Nephron (organoid): ENCODE measurements around the gene ASB13.
"Not testable (repeated sequence)": the region's sequence is repeated elsewhere in the genome, so short reads cannot be mapped to it uniquely, and the experiment has no call there.

Experiments used
- H3K27ac Mint-ChIP-seq, 3 experiments: 2 replicates each; pipeline ENCODE4 v1.8.0; 2020; ENCODE audit warnings: mixed read lengths in 3 of 3, mild to moderate bottlenecking in 2 of 3, moderate library complexity in 1 of 3
- H3K27me3 Mint-ChIP-seq: 2 replicates; pipeline ENCODE4 v1.8.0; 2021; ENCODE audit warnings: low read depth, mild to moderate bottlenecking, moderate library complexity, mixed read lengths
- H3K36me3 Mint-ChIP-seq: 2 replicates; pipeline ENCODE4 v1.8.0; 2020; ENCODE audit warnings: low read depth, mixed read lengths
- H3K4me1 Mint-ChIP-seq: 2 replicates; pipeline ENCODE4 v1.8.0; 2020; ENCODE audit warnings: mixed read lengths
- H3K4me3 Mint-ChIP-seq, 3 experiments: 2 replicates each; pipeline ENCODE4 v1.8.0; 2020; ENCODE audit warnings: mild to moderate bottlenecking in 3 of 3, mixed read lengths in 3 of 3, moderate library complexity in 2 of 3
- H3K9me3 Mint-ChIP-seq: 2 replicates; pipeline ENCODE4 v1.8.0; 2020; ENCODE audit warnings: mixed read lengths
- TF ChIP-seq, protein P1 (sequence below), 3 experiments: fragments of 200-600 bp; sonication (generic); IDR thresholded peaks; one replicate each; pipeline ENCODE4 v1.5.0; 2021; ENCODE audit warnings: antibody characterized with exemption in 3 of 3; ENCODE audit not compliant: unreplicated experiment in 3 of 3

Gene ASB13

GRCh38 chr10:5623081-5623748, 43.2 kb downstream of the ASB13 start:
- TF ChIP-seq, protein P1, sequence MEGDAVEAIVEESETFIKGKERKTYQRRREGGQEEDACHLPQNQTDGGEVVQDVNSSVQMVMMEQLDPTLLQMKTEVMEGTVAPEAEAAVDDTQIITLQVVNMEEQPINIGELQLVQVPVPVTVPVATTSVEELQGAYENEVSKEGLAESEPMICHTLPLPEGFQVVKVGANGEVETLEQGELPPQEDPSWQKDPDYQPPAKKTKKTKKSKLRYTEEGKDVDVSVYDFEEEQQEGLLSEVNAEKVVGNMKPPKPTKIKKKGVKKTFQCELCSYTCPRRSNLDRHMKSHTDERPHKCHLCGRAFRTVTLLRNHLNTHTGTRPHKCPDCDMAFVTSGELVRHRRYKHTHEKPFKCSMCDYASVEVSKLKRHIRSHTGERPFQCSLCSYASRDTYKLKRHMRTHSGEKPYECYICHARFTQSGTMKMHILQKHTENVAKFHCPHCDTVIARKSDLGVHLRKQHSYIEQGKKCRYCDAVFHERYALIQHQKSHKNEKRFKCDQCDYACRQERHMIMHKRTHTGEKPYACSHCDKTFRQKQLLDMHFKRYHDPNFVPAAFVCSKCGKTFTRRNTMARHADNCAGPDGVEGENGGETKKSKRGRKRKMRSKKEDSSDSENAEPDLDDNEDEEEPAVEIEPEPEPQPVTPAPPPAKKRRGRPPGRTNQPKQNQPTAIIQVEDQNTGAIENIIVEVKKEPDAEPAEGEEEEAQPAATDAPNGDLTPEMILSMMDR (IDR thresholded peaks at IDR 0.05; ENCODE audit: unreplicated experiment in 3 of 3): peak; percentile 88 to 94 (median 93)
- Mint-ChIP-seq H3K27me3 (peaks cover 8% of the 10 kb centered on the region), H3K36me3 (no peaks in the 10 kb centered on the region), H3K9me3 (no peaks in the 10 kb centered on the region), H3K4me3 (no peak overlapping the region), H3K27ac (peak overlapping the region in 2 of 3 experiments; percentile 74 to 89), H3K4me1 (peaks cover 57% of the 10 kb centered on the region)

- Mint-ChIP-seq H3K9me3 (no peaks in the 10 kb centered on the region), H3K27me3 (peaks cover 8% of the 10 kb centered on the region), H3K36me3 (no peaks in the 10 kb centered on the region), H3K4me3 (no peak overlapping the region), H3K27ac (peak overlapping the region; percentile 45 to 75 (median 74)), H3K4me1 (peaks cover 58% of the 10 kb centered on the region)
- TF ChIP-seq, protein P1 (IDR thresholded peaks at IDR 0.05; ENCODE audit: unreplicated experiment in 3 of 3): no peak
Measured at GRCh38 chr10:5622186-5622960, 44.0 kb downstream of the ASB13 start.

GRCh38 chr10:5621371-5621770, 45.0 kb downstream of the ASB13 start:
- not testable (repeated sequence) for H3K4me3 Mint-ChIP-seq, H3K36me3 Mint-ChIP-seq, H3K9me3 Mint-ChIP-seq
- Mint-ChIP-seq H3K27me3 (peaks cover 14% of the 10 kb centered on the region), H3K4me1 (peaks cover 64% of the 10 kb centered on the region), H3K27ac (peak overlapping the region; percentile 45 to 85 (median 74))

DNA sequence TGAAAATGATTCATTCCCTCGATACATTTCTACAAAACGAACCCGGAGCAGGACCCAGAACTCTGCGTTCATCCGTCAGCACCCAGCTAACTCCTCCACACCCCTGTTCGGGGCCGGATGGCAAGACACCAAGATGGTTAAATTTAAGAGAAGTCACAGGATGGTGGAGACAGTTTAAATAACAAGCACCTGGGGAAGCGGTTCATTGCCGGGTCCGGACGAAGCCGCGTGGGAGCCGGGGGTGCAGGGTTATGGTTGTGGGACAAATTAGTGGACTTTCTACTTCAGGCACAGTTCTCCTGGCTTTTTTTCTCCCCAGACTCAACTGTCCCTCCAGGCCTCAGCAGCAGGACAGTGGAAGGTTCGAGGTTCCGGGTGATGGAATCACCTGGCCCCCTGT, 45.4 kb downstream of the ASB13 start:
- H3K27me3 Mint-ChIP-seq: peaks cover 14% of the 10 kb centered on the region
- TF ChIP-seq, protein P1 (IDR thresholded peaks at IDR 0.05; ENCODE audit: unreplicated experiment in 3 of 3): no peak
- H3K27ac Mint-ChIP-seq: peak overlapping the region in 2 of 3 experiments; percentile 85 to 90
- no peak overlapping the region for H3K4me3 Mint-ChIP-seq
- no peaks in the 10 kb centered on the region for H3K9me3 Mint-ChIP-seq
- peaks cover 60% of the 10 kb centered on the region for H3K4me1 Mint-ChIP-seq
- no peaks in the 10 kb centered on the region for H3K36me3 Mint-ChIP-seq

- peak overlapping the region; percentile 78 to 97 (median 90) for H3K27ac Mint-ChIP-seq
- peaks cover 14% of the 10 kb centered on the region for H3K27me3 Mint-ChIP-seq
- H3K9me3 Mint-ChIP-seq: no peaks in the 10 kb centered on the region
- peaks cover 62% of the 10 kb centered on the region for H3K4me1 Mint-ChIP-seq
- TF ChIP-seq, protein P1 (IDR thresholded peaks at IDR 0.05; ENCODE audit: unreplicated experiment in 3 of 3): no peak
- no peaks in the 10 kb centered on the region for H3K36me3 Mint-ChIP-seq
- H3K4me3 Mint-ChIP-seq: peak overlapping the region in 1 of 3 experiments; percentile 28
Measured at GRCh38 chr10:5620223-5620721, 46.1 kb downstream of the ASB13 start.

- Mint-ChIP-seq H3K4me1 (peaks cover 68% of the 10 kb centered on the region), H3K27me3 (peaks cover 14% of the 10 kb centered on the region), H3K36me3 (no peaks in the 10 kb centered on the region), H3K27ac (peak overlapping the region; percentile 78 to 97 (median 90)), H3K4me3 (peak overlapping the region in 2 of 3 experiments; percentile 21 to 28), H3K9me3 (no peaks in the 10 kb centered on the region)
- TF ChIP-seq, protein P1 (IDR thresholded peaks at IDR 0.05; ENCODE audit: unreplicated experiment in 3 of 3): no peak
Measured at GRCh38 chr10:5619362-5620211, 46.8 kb downstream of the ASB13 start.
